ENCODE results near the gene PRKCE.
"Not testable (repeated sequence)": the region's sequence is repeated elsewhere in the genome, so short reads cannot be mapped to it uniquely, and the experiment has no call there.

Gene PRKCE

DNA sequence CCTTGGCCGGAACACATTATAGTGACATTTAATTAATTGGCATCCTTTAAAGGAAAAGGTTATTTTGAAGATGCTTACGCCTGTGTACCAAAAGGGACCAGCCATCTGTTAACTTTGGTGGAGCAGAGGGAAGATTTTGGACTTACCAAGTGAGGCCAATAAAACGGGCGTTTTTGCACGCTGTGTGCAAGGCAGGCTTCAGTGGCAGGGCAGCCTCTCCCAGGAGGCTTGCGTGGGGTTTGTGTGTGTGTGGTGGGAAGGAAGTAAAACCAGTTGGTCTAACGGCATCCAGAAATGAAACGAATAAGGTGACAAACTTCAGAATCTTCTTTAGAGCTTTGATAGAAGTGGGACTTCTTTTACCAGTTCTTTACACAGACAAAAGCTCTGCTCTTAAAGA, 191.7 kb downstream of the PRKCE start:
- no peak for DNase-seq

DNA sequence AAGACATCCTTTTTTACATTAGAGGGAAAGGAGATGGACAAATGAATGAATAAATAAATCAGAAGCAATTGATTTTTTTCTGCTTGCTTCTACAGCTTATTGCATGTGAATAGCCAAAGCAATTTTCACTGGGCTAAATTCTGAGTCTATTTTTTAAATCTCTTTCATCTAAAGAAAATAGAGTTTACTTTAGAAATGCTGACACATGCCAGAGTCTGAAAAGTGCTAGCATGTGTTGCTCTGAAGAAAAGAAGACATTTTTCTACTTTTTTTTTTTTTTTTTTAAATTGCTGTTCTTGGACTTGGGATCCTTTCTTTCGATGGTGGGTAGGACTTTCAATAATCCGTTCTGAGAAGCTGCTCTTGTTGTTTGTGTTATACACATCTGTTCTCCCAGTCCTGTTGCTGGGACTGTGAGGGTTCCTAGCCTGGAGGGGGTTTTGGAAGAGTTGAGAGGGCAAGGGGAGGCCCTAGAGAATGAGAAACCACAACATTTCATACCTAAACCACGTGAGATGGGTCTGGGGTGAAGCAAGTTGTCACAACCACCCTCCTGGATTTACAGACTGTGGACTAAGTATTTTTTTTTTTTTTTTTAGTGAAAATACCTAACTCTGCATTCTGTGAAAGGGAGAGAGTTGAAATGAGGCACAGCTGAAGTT, 193.5 kb downstream of the PRKCE start:
- no peak for DNase-seq

DNA sequence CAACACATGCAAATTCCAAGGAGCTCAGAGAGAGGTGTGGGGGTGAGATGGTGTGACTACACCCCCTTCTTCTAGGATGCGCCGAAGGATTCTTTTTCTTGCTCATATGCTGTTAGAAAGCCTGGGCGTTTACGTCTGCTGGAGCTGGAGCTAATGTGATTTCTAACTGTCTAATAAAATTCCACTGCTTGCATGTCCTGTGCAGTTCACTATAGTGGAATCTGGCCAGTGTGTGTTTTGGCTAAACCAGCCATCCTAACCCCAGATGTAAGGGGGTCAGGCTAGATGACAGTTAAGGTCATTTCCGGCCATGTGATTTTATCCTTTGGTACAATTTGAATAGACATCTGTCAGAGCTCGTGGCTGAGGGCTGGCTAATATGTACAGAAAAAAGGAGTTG, 194.1 kb downstream of the PRKCE start:
- no peak for DNase-seq

DNA sequence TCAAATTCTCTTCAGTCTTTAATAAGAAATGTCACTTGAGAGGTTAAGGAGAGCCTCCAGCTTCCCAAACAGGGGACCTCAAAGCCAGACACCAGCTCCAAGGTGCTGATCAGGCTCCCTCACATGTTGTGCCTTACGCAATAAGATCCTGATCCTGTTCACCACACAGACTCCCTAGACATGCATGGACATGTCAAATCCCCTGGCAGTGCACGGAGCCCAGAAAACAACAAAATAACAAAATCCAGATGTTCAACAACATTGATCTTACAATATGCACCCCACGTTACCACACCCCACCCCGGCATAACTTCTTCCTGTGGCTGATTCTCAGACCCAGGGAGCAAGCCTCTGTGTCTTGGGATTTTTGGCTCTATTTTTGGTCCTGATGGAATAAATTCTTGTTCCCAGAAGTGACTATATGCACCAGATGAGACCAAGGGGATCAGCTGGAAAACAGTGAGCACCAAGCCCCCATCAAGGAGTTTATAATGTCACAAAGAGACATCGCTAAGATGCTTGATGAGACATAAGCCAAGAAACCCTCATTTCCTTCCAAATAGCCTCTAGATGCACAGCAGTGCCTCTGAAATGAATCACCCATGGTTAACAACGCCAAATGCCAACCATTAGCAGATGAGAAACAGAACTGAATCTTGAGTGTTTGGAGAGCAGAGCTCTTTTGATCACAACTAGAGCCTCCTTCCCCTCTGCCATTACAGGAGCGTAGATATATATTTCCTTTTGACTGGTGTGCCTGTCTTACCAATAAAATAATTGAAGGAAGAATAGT, 198.2 kb downstream of the PRKCE start:
- DNase-seq, result no peak

DNA sequence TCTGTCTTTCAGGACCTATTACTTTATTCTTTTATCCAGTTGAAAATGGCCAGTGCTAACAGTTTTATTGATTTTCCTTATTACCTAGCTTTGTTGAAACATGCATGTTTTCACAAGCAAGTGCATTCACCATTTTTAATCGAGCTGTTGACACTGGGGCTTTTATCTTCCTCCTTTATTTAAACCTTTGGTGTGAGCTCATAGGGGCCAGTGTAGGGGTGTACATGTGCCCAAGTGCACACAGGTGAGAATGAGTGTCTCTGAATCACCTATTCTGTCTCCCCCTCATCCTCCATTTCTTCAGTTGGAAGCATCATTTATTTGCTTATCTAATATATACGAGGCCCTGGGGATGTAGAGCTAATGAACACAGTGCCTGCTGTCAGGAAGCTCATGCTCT, 199.1 kb downstream of the PRKCE start:
- DNase-seq, result no peak

DNA sequence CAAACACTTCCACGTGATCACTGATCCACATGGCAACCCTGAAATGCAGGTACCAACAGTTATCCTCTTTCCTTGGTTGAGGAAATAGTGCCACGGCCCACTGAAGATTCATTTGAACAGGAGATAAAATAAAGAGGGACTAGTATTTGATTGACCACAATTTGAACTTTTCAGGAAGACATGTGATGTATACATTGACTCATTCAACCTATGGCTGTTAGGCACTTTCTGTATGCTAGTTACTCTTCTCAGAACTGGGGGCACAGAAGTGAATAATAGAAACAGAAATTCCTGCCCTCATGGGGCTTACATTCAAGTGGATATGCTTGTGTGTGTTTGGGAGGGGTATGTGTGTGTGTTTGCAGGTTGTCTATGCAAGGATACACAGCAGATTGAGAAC, 199.6 kb downstream of the PRKCE start:
- no peak for DNase-seq

DNA sequence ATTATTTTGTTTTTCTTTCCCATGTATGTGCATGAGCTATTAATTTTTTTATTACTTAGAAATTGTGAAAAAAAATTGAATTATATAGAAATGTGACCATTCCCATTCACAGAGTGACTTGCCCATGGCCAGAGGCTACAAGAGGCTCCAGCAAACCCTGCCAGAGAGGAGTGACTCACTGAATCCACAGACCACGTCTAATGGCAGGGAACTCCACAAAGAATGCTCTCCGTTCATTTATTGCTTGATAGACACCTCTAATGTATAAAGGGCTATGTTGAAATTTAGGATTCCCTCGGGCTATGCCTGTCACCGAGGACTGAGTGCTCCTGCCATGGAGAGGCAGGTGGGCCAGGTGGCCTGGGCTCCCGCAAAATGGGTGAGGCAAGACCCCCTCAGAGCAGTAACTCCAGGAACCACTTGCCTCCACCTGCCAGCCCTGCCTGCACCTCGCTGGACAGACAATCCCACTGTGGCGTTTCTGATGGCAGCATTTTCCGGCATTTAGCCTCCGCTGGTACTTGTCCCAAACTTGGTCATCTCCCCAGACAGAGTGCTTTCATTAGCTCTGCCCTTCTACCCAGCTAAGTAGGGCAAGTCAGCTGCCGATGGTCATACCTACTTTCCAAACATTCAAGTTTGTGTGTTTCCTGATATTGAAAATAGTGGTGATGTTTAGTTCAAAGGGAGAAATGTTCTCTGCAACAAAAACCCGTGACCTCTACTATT, 200.3 kb downstream of the PRKCE start:
- no peak for DNase-seq

DNA sequence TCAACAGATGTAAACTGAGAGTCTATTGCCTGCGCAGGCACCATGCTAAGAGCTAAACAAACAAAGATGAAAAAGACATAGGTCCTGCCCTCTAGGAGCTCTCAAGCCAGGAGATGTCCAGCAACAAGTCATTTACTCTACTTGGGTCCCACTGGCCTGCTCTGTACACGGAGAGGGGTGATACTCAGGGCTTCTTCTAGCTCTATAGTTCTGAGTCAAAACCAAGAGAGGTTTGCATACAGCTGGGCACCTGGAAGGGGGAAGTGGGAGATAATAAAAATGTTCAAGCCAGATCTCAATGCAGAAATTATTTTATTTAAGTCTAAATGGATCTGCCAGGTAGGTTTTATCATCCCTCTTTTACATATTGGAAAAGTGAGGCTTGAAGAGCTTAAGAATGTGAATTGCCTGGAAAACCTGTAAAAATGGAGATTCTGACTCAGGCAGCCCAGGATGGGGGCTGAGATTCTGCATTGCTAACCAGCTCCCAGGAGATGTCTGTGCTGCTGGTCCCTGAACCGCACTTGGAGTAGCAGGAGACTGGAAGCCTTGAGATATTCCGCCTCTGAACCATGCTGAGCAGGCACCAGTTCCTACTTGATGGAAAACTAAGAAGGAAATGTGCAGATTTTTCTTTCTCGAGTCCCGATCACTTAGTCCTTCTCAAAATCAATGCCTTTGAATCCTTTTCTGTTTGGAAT, 201.1 kb downstream of the PRKCE start:
- DNase-seq, result no peak

DNA sequence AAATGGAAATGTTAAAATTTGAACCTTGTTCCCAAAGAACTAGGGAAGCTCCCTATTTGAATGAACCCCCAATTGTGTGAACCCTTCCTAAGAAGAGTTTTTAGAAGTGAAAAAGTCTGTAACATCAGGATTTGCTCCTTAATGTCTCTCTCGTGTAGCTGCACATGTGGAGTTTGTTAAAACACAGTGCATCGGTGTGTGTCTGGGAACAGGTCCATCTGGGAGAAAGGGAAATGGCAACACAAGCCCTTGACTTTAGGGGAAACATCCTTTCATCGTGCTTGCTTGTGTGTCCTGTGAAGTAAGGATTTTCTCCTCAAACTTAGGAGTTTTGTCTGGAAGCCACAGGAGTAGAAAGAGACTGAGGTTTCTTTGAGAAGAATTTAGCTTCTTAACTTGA, 203.9 kb downstream of the PRKCE start:
- DNase-seq, result no peak

DNA sequence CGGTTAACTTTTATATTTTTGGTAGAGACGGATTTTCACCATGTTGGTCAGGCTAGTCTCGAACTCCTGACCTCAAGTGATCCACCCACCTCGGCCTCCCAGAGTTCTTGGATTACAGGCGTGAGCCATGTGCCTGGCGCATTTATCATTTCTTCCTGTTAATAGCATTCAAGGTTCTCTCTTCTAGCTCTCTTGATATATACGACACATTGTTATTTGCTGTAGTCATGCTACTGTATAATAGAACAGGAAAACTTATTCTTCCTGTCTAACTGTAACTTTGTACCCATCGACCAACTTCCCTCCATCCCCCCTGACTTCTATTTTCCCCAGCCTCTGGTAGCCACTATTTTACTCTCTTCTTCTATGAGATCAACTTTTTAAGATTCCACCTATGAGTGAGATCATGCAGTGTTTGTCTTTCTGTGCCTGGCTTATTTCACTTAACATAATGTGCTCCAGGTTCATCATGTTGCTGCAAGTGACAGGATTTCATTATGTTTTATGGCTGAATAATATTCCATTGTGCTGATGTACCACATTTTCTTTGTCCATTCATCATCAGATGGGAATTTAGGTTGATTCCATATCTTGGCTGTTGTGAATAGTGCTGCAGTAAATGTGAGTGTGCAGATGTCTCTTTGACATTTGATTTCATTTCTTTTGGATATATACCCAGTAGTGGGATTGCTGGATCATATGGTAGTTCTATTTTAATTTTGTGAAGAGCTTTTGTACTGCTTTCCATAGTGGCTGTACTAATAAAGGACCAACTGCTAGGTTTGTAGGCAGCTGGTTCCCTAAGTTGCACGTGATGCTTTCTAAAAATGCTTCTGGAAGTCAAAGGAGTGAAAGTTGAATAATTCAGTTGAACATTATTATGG, 205.2 kb downstream of the PRKCE start:
- no peak for DNase-seq

DNA sequence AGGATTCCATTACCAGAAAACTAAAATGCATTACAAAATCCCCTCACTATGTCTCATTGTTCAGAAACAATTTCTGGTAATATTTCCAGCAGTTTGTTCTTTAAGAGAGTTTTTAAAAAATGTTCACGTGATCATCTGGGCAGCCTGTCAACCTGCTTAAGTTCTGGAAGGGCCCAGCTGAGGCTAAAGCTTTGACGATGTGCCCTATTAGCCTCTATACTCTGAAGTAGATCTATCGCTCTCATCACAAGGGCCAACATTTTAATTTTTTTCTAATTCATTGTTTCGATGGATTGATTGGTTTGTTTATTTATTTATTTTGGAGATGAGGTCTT, 205.8 kb downstream of the PRKCE start:
- no peak for DNase-seq

DNA sequence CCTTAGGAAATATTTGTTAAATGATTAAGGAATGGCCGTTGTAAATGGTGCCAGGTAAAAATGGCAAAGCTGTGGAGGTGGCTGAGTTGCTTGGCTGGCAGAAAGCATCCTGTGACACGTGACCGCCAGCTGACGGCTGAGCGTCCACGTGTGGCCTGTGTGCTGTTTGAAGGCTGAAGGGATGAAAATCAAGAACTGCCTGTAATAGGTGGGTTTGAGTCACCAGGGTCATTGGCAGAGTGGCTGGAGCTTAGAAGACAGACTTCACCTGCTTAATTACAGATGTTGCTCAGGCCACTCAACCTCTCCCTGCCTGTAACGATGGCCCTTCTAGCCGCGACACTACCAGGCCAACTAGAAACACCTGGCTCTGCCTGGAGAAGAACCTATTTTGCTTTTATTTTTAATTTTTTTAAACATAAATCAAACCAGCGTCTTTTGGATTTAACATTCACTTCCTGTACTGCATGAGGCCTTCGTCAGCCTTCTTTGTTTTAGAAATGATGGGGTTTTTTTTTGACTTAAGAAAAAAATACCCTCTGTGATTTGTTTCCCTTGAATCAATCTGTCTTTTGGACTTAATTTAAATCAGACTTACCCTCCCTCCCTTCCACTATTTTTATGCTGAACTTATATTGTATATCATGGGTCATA, 206.5 kb downstream of the PRKCE start:
- no peak for DNase-seq

DNA sequence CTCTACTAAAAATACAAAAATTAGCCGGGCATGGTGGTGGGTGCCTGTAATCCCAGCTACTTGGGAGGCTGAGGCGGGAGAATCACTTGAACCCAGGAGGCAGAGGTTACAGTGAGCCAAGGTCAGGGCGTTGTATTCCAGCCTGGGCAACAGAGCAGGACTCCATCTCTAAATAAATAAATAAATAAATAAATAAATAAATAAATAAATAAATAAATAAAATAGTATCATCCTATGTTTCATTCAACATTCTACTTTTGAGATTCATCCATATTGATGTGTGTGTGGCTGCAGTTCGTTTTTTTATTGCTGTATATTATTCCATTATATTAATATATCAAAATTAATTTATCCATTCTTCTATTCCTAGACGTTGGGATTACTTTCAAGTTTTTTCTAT, 207.4 kb downstream of the PRKCE start:
- not testable (repeated sequence) for DNase-seq

DNA sequence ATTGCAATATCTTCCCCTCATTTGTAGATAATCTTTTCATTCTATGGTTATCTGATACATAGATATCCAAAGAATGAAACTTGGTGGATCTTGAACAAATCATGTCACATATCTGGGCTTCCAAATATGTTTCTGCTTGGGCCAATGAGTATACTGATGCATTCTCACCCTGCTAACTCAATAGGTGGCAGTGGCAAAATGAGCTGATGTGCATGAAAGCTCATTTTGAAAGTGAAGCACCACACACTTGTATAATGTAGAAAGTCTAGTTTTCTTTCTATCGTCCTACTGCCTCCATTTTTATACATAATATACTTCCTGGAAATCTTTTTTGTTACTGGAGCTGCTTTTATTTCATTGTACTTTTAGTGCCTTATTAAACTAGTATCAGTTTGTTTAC, 208.2 kb downstream of the PRKCE start:
- DNase-seq, result no peak

DNA sequence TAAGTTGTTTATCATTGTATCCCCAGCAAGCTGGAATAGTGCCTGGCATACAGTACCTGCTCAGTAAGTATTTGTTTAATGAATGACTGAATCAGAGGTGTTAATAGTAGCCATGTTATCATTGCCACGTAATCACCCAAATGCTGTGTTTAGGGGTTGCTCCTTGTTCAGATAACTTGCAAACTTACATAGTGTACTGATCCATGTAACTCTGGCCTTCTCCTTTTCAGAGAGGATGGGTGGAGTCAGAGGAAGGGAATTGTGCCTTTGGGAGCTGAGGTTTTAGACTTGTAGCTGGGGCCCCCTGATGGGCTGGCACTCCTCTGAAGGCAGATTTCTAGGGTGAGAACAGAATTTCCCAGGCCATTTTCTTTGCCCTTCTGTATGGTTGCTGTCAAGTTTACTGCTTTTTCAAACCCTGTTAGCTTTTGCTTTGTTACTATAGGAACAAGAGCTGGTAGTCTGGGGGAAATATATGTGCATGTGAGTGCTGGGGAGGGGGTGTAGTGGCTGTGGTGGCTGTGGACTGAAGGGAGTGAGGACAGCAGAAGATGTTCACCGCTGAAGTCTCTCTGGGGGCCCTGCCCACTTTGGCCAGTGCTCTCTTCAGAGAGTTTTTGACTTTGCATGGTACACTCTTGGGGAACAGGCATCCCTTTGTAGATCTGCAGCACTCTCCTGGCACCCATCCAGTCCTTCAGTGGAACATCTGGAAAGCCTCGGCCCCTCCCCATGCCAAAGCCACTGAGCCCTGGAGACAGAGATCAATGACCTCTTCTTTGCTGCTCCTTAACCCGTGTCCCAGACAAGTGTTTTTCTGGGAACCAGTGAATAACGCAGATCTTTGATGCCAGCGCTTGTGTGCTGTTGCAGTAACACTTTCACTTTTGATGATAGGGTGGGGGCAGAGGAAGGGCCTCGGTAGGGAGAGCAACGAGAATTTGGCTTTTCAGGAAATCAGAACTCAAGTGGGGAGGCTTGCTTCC, 209.0 kb downstream of the PRKCE start:
- no peak for DNase-seq

DNA sequence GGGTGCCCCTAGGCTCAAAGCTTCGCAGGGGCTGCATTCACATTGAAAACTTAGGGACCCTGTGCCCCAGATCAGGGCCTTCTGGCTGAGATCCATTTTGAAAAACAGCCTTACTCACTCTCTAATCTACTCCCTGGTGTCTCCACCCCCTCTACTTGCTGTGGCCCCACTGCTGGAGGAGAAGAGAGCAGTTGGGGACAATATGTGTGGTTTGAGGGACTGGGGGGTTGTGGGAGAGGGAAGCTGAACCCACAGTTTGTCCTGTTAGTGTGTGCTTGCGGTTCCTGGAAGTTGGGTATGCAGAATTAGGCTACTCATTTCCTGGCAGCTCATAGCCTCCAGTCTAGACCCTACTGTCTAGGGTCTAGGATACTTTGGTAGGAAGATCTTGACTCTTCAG, 211.4 kb downstream of the PRKCE start:
- no peak for DNase-seq

DNA sequence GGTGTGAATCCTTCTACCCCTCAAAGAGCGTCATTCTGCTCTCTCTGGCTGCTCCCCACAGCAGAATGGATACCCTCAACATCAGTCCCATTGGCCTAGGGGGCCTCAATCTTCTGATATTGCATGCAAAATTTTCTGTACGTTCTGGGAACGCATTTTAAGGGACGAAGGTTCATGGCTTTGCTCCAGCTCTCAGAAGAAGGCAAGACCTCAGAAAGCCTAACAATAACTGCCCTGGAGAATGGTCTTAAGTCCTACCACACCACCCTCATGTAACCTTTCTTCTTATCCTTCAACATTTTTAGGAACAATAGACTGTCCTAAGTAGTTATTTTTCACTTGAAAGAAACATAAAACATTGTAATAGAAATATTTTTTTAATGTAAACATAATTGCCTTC, 212.6 kb downstream of the PRKCE start:
- no peak for DNase-seq

DNA sequence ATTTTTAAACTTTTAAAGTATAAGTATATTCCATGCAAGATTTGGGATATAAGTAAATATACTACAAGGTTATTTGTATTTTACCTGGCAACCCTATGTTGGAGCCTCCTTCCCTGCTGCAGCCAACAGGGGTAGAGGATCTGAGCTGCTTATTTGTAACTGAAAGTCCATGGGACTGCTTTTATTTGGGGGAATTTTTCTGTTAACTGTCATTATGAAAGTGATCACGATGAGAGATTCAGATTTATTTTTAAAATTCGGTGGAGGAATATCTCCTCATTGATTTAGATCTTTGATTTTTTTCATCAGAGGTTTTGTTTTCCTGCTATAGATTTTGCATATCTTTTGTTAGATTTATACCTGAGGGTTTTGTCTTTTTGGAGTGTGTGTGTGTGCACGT, 215.9 kb downstream of the PRKCE start:
- DNase-seq, result no peak

DNA sequence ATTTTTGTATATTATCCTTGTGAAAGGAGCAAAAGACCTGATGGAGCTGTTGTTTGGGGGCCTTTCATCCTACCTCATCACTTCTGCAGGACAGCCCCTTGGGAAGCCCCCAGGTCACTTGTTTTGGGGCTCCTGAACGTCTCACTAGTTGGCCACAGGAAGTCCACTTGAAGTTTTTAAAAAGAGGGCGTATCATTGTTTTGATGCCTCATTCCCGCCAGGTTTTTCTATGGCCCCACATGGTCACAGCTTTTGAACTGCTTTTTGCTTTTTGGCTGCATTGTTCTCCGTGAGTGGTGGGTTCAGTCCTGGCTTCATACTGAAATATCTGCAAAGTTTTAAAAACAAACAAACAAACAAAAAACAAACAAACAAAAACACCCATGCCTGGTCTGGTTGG, 216.3 kb downstream of the PRKCE start:
- DNase-seq, result no peak

DNA sequence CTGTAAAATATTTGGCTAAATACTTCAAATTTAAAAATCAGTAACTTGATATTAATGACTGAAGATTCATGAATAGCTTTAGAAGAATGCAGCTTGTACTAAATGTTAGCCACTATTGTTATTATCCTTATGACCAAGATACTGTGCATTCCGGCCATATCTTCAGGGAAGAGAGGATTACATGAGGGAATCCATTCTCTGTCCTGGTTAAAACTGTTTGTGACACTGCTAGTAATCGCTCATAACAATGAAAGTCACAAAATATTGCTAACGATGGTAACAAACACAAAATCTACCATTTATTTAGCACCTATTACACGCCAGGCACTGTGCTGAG, 217.7 kb downstream of the PRKCE start:
- DNase-seq, result no peak

DNA sequence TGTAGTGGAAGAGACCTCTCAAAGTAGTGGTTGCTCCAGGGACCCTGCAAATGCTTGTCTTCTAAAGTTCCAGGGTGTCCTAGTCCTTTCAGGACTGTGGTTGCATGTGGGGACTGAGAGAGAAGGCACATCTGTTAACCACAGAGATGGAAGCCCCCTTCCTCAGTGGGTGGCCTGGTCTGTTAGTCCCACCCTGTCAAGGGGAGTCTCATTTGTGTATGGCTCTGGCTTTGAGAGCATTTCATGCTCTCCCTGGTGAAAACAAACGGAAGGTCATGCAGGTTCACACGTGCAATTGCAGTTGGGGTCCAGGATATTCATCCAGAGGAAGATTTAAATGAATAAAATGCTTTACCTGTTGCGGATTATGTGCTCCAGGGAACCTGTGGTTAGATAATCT, 219.6 kb downstream of the PRKCE start:
- DNase-seq, result no peak
